Measurements from ENCODE around the gene PAN3. TPM values are rescaled to one million over a fixed set of nuclear protein-coding genes. Genes with fewer than 3 reads are reported as not detected.

The PAN3 gene
- total and polyA plus RNA-seq, 2 experiments from 2014 or later = 27.4 to 58.2 TPM

GRCh38 chr13:28229522-28230411 lies 91.4 kb downstream of the PAN3 start (continued):
- TF ChIP-seq ZNF462 (CRISPR knock-in tag; IDR thresholded peaks at IDR 0.05) (no peak), NANOG (IDR thresholded peaks at IDR 0.05; ENCODE audit: borderline replicate concordance) (no peak), EZH2 (IDR thresholded peaks at IDR 0.05; ENCODE audit: low read depth, unreplicated experiment) (no peak), REST (IDR thresholded peaks at IDR 0.05; ENCODE audit: unreplicated experiment) (no peak), STAT1 (IDR thresholded peaks at IDR 0.05; ENCODE audit: unreplicated experiment) (no peak)

All from GM23338 (cell line).